HepG2 (cell line): ENCODE measurements around the gene ACAA2. TPM values are rescaled to one million over a fixed set of nuclear protein-coding genes. Genes with fewer than 3 reads are reported as not detected.
A peak's percentile ranks its signal among the peaks of the same experiment; 100 is the strongest.

ENCODE experiments used
- ATAC-seq: fragments of 200-7000 bp; cut with Tn5 transposase; 3 replicates; pipeline ENCODE4 v1.9.1; 2020; ENCODE audit warnings: mild to moderate bottlenecking, moderate library complexity
- BruUV-seq: library from RNA; stranded (reverse); fragments of 400-500 nt; replicated peaks from 2 replicates; lab custom pipeline; 2021; lab: Mats Ljungman, UMichigan
- CTCF ChIA-PET: fragments of 300-600 bp; formaldehyde crosslinking; extraction: SDS; loops from one replicate; lab custom pipeline; 2021; ENCODE audit warnings: low total read pairs, inconsistent platforms, low intra/inter-chr PET ratio; lab: Yijun Ruan, JAX
- POLR2A ChIA-PET: fragments of 350-600 bp; sonication (Branson Sonifier 250); formaldehyde crosslinking; loops from one replicate; lab custom pipeline; 2020; ENCODE audit warnings: antibody characterized with exemption, inconsistent platforms; lab: Yijun Ruan, JAX
- DNase-seq: peaks from one replicate; pipeline ENCODE4 v3.0.0-alpha.2; 2015; ENCODE audit warnings: low spot score
- FAIRE-seq: peaks from 3 replicates; lab custom pipeline; 2011; peaks lifted over from hg19 to GRCh38; lab: Jason Lieb, UNC
- H2AFZ ChIP-seq: one replicate; pipeline ENCODE4 v1.6.1; 2011; ENCODE audit warnings: low read length, inconsistent platforms
- H3K27ac ChIP-seq: fragments of 300-600 bp; 3 replicates; pipeline ENCODE4 v1.8.0; 2011; ENCODE audit warnings: mixed run types, mild to moderate bottlenecking, mixed read lengths, low read length, inconsistent platforms; ENCODE audit not compliant: insufficient read depth; ENCODE audit errors: extremely low read length
- H3K27me3 ChIP-seq, 2 experiments: fragments of 200-600 bp in 1 of 2; 2 replicates in 1 of 2; 3 replicates in 1 of 2; pipeline versions ENCODE4 v1.6.0 to v1.8.0; 2011; ENCODE audit warnings: low read length in 2 of 2, mild to moderate bottlenecking in 2 of 2, moderate library complexity in 2 of 2, inconsistent platforms in 1 of 2; ENCODE audit not compliant: insufficient read depth in 2 of 2, control insufficient read depth in 1 of 2
- H3K36me3 ChIP-seq, 2 experiments: fragments of 200-600 bp in 1 of 2; replicated peaks in 1 of 2; 2 replicates in 1 of 2; 3 replicates in 1 of 2; pipeline versions ENCODE4 v1.5.1 to v1.8.0; 2011; ENCODE audit warnings: low read length in 2 of 2, inconsistent platforms in 1 of 2; ENCODE audit not compliant: insufficient read depth in 2 of 2, control insufficient read depth in 1 of 2
- H3K4me1 ChIP-seq: 2 replicates; pipeline ENCODE4 v1.5.1; 2012; ENCODE audit warnings: low read length, inconsistent platforms; ENCODE audit not compliant: insufficient read depth
- H3K4me2 ChIP-seq: 2 replicates; pipeline ENCODE4 v1.6.0; 2011; ENCODE audit warnings: low read depth, low read length, inconsistent platforms
- H3K4me3 ChIP-seq, 3 experiments: fragments of 200-600 bp in 1 of 3; sonication (generic), shearing (Covaris generic) in 1 of 3; replicated peaks in 1 of 3; 2 replicates each; pipeline ENCODE4 v1.5.1; 2011 to 2016; ENCODE audit warnings: low read length in 3 of 3, inconsistent platforms in 2 of 3, low read depth in 2 of 3, mild to moderate bottlenecking in 2 of 3, control low read depth in 1 of 3, mixed read lengths in 1 of 3; ENCODE audit not compliant: insufficient read depth in 1 of 3
- H3K79me2 ChIP-seq: one replicate; pipeline ENCODE4 v1.6.1; 2011; ENCODE audit warnings: low read length, inconsistent platforms; ENCODE audit not compliant: insufficient read depth
- H3K9ac ChIP-seq: 2 replicates; pipeline ENCODE4 v1.6.0; 2011; ENCODE audit warnings: mild to moderate bottlenecking, low read depth, low read length, inconsistent platforms; ENCODE audit not compliant: insufficient read depth
- H3K9me3 ChIP-seq: 2 replicates; pipeline ENCODE4 v1.5.1; 2012; ENCODE audit warnings: mild to moderate bottlenecking, low read length
- H4K20me1 ChIP-seq: 2 replicates; pipeline ENCODE4 v1.6.0; 2011; ENCODE audit warnings: inconsistent platforms, mild to moderate bottlenecking, low read length, moderate library complexity; ENCODE audit not compliant: insufficient read depth
- DNMT3B ChIP-seq: conservative IDR thresholded peaks from 2 replicates; pipeline ENCODE4 v1.6.1; 2016; ENCODE audit warnings: missing biosample characterization, control low read depth
- EP300 ChIP-seq, 3 experiments: sonication (generic) in 1 of 3; formaldehyde crosslinking in 1 of 3; IDR thresholded peaks; 2 replicates each; pipeline versions ENCODE4 v1.5.1 to v1.6.1; 2011 to 2020; ENCODE audit warnings: low read depth in 2 of 3, low read length in 2 of 3, borderline replicate concordance in 1 of 3, improper control_type of control experiment in 1 of 3, mild to moderate bottlenecking in 1 of 3, missing genetic modification reagents in 1 of 3, moderate library complexity in 1 of 3
- KLF9 ChIP-seq: IDR thresholded peaks from 2 replicates; pipeline ENCODE4 v1.6.1; 2016; ENCODE audit warnings: low read depth
- NR2C2 ChIP-seq: sonication (generic); formaldehyde crosslinking; IDR thresholded peaks from 2 replicates; pipeline ENCODE4 v1.4.0; 2020; ENCODE audit warnings: missing genetic modification reagents, mild to moderate bottlenecking, moderate library complexity, borderline replicate concordance
- RBFOX2 ChIP-seq: fragments of 200-400 bp; formaldehyde crosslinking; IDR thresholded peaks from 2 replicates; pipeline ENCODE4 v1.6.1; 2017; ENCODE audit warnings: low read depth, mild to moderate bottlenecking, low read length
- RFX3 ChIP-seq: IDR thresholded peaks from 2 replicates; pipeline ENCODE4 v1.6.1; 2016; ENCODE audit warnings: missing biosample characterization, missing genetic modification reagents
- ZBTB33 ChIP-seq: sonication (generic); formaldehyde crosslinking; IDR thresholded peaks from 2 replicates; pipeline ENCODE4 v1.4.0; 2020; ENCODE audit warnings: missing genetic modification reagents
- ZNF18 ChIP-seq: sonication (generic); formaldehyde crosslinking; IDR thresholded peaks from 2 replicates; pipeline ENCODE4 v1.8.0; 2022; ENCODE audit warnings: mild to moderate bottlenecking, missing genetic modification reagents; ENCODE audit not compliant: insufficient replicate concordance
- ZNF235 ChIP-seq: sonication (generic); formaldehyde crosslinking; IDR thresholded peaks from 2 replicates; pipeline ENCODE4 v1.8.1; 2023; ENCODE audit warnings: mild to moderate bottlenecking, missing genetic modification reagents, borderline replicate concordance
- ZNF724P ChIP-seq: sonication (generic); formaldehyde crosslinking; IDR thresholded peaks from 2 replicates; pipeline ENCODE4 v1.8.0; 2022; ENCODE audit warnings: missing genetic modification reagents, borderline replicate concordance
- ZNF768 ChIP-seq: sonication (generic); formaldehyde crosslinking; IDR thresholded peaks from 2 replicates; pipeline ENCODE4 v1.4.0; 2020; ENCODE audit warnings: missing genetic modification reagents
- WGBS: methylation state at CpG from one replicate; pipeline ENCODE4 v1.1.6; 2017; ENCODE audit warnings: low lambda C conversion rate; 5-methylcytosine and 5-hydroxymethylcytosine counted together
- in situ Hi-C: cut with HindIII; loops from 2 replicates; pipeline ENCODE4 v1.10.0; 2017; ENCODE audit warnings: low pct_unique_long_range_greater_than_20kb; ENCODE audit not compliant: extremely low pct_ligation_motif_present
- intact Hi-C: fragments of 100-400 bp; cut with micrococcal nuclease; formaldehyde crosslinking; loops from one replicate; pipeline ENCODE4 v1.10.0; 2022; ENCODE audit not compliant: unreplicated experiment
- polyA plus RNA-seq, 8 experiments: library from polyadenylated mRNA; depleted of rRNA in 3 of 8; stranded (reverse) in 7 of 8; unstranded in 1 of 8; fragments of >200 nt; fragmentation: Illumina TruSeq in 4 of 8; extraction: Trizol in 4 of 8; gene quantifications; 2 replicates each; pipeline versions ENCODE4 v1.2.1 to v1.2.3, GENCODE V29; 2011 to 2016; ENCODE audit warnings: low read depth in 4 of 8, missing spikeins in 1 of 8, mixed read lengths in 1 of 8; ENCODE audit not compliant: insufficient read depth in 1 of 8
- total RNA-seq, 5 experiments: library from RNA; depleted of rRNA; stranded (reverse); fragments of >200 nt; fragmentation: Illumina TruSeq; extraction: Trizol; gene quantifications; 2 replicates each; pipeline ENCODE4 v1.2.3, GENCODE V29; 2016; ENCODE audit warnings: low read depth in 1 of 5
- TF ChIP-seq, protein P1 (sequence below): sonication (generic); formaldehyde crosslinking; IDR thresholded peaks from 2 replicates; pipeline ENCODE4 v1.4.0; 2020; ENCODE audit warnings: mild to moderate bottlenecking, missing genetic modification reagents

The ACAA2 gene
- total and polyA plus RNA-seq, 2 of the 13 experiments (the other 11 are each of a cell fraction or from before 2014, with no cell fraction given), result 51.6 to 182 TPM

- WGBS, result 76% methylated on average over 4 of the region's 4 CpGs
- Histone ChIP-seq H3K9me3 (no peaks in the 10 kb centered on the region), H3K27me3 (no peaks in the 10 kb centered on the region), H3K4me3 (no peak overlapping the region), H3K4me1 (peaks cover 29% of the 10 kb centered on the region), H3K36me3 (peaks cover 1 to 20% of the 10 kb centered on the region in 2 experiments; a peak in 2 of 5 replicates), H3K27ac (no peak overlapping the region), H4K20me1 (0 out of 2 replicates have a peak, but pooled peaks cover 8% of the 10 kb centered on the region), H3K9ac (no peak overlapping the region), H3K79me2 (peaks cover 45% of the 10 kb centered on the region), H3K4me2 (no peak overlapping the region), H2AFZ (no peak overlapping the region)
- ChIA-PET CTCF (no interaction called here), POLR2A (interaction anchor here (0.9 kb wide), 1 partner anchor 9 kb away, joined by 3 read pairs; no protein-coding TSS in a partner anchor)
- DNase-seq (peak; percentile 28), ATAC-seq (peak; percentile 36; the same call in 2 of the 3 replicates), FAIRE-seq (no peak)
- in situ Hi-C loops, result no loop called here
- intact Hi-C loops, result no loop called here
- BruUV-seq, result no TSS peak
- no peak for TF ChIP-seq RBFOX2
- no peak for TF ChIP-seq KLF9
- no peak for TF ChIP-seq ZNF768 (CRISPR knock-in tag)
- no peak for TF ChIP-seq RFX3 (CRISPR knock-in tag)
- TF ChIP-seq ZNF18 (CRISPR knock-in tag), result no peak
- TF ChIP-seq ZNF235 (CRISPR knock-in tag), result no peak
- no peak for TF ChIP-seq NR2C2 (CRISPR knock-in tag)
- no peak for TF ChIP-seq ZBTB33 (CRISPR knock-in tag)
- no peak for TF ChIP-seq DNMT3B (CRISPR knock-in tag)
- TF ChIP-seq, protein P1, sequence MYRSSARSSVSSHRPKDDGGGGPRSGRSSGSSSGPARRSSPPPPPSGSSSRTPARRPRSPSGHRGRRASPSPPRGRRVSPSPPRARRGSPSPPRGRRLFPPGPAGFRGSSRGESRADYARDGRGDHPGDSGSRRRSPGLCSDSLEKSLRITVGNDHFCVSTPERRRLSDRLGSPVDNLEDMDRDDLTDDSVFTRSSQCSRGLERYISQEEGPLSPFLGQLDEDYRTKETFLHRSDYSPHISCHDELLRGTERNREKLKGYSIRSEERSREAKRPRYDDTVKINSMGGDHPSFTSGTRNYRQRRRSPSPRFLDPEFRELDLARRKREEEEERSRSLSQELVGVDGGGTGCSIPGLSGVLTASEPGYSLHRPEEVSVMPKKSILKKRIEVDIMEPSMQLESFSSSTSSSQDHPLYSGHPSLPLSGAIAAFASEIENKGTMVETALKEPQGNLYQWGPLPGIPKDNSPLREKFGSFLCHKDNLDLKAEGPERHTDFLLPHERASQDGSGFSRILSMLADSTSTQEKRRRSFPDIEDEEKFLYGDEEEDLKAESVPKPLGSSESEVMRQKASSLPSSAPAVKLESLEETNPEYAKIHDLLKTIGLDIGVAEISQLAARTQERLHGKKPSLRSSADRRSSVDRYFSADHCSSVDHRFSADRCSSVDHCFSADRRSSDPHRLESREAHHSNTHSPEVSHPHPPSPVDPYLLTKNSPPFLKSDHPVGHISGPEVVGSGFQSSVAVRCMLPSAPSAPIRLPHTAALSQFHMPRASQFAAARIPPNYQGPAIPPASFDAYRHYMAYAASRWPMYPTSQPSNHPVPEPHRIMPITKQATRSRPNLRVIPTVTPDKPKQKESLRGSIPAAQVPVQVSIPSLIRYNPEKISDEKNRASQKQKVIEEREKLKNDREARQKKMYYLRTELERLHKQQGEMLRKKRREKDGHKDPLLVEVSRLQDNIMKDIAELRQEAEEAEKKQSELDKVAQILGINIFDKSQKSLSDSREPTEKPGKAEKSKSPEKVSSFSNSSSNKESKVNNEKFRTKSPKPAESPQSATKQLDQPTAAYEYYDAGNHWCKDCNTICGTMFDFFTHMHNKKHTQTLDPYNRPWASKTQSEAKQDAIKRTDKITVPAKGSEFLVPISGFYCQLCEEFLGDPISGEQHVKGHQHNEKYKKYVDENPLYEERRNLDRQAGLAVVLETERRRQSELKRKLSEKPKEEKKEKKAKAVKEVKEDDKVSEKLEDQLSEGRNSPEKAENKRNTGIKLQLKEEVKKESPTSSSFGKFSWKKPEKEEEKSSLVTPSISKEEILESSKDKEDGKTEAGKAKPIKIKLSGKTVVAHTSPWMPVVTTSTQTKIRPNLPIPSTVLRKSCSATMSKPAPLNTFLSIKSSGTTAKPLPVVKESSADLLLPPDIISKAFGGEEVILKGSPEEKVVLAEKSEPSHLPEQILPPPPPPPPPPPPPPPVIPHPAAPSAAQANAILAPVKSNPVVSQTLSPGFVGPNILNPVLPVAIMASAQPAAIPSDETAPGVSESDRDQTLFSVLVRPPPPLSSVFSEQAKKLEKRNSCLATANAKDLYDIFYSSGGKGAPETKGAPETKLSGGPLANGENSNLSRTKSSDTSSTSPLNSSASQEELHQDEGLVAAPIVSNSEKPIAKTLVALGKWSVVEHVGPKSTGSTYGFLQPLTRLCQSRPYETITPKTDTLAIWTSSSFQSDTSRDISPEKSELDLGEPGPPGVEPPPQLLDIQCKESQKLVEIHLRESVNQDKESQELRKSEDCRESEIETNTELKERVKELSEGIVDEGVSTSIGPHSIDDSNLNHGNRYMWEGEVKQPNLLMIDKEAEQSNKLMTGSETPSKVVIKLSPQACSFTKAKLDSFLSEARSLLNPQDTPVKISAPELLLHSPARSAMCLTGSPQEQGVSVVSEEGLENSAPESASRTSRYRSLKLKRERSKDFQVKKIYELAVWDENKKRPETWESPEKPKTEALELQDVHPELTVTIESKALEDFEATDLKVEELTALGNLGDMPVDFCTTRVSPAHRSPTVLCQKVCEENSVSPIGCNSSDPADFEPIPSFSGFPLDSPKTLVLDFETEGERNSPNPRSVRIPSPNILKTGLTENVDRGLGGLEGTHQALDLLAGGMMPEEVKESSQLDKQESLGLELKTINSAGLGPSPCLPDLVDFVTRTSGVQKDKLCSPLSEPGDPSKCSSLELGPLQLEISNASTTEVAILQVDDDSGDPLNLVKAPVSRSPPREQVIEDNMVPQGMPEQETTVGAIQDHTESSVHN (CRISPR knock-in tag), result no peak
- peak; percentile 69; the same call in 1 of the 2 replicates for TF ChIP-seq ZNF724P
- TF ChIP-seq EP300 (IDR thresholded peaks at IDR 0.05; ENCODE audit: low read depth in 2 of 2, low read length in 2 of 2), result peak in 1 of 2 experiments; percentile 19; a peak in 1 of 4 replicates
- no peak for TF ChIP-seq EP300 (CRISPR knock-in tag; IDR thresholded peaks at IDR 0.05; ENCODE audit: borderline replicate concordance)
Measured at GRCh38 chr18:49802623-49803022, 10.7 kb downstream of the ACAA2 start.
